Stimulated activated naive CD8-positive, alpha-beta T cell treated with anti-CD3 and anti-CD28 coated beads, Interleukin-15, Interleukin-2, amounts not matched to agents 100 ng/mL and 50 ng/mL, for 24 hours (primary cell): Measurements from ENCODE around the gene KTI12.
"Not testable (repeated sequence)": the region's sequence is repeated elsewhere in the genome, so short reads cannot be mapped to it uniquely, and the experiment has no call there.

Experiments
- H3K27ac Mint-ChIP-seq: one replicate; pipeline ENCODE4 v1.8.0; 2021; ENCODE audit warnings: mild to moderate bottlenecking, mixed read lengths
- H3K27me3 Mint-ChIP-seq: one replicate; pipeline ENCODE4 v1.8.0; 2021; ENCODE audit warnings: mixed read lengths
- H3K36me3 Mint-ChIP-seq: one replicate; pipeline ENCODE4 v1.8.0; 2021; ENCODE audit warnings: low read depth, mixed read lengths
- H3K4me1 Mint-ChIP-seq: one replicate; pipeline ENCODE4 v1.8.0; 2021; ENCODE audit warnings: low read depth, mixed read lengths
- H3K4me3 Mint-ChIP-seq: one replicate; pipeline ENCODE4 v1.8.0; 2021; ENCODE audit warnings: mild to moderate bottlenecking, mixed read lengths
- H3K9me3 Mint-ChIP-seq: one replicate; pipeline ENCODE4 v1.8.0; 2021; ENCODE audit warnings: mixed read lengths

Gene KTI12

GRCh38 chr1:52033190-52034049 is at the start of gene KTI12:
TSS of gene KTI12 (minus strand) at chr1:52033810. CDS start at chr1:52033761, 49 bp downstream.
- Mint-ChIP-seq H3K27me3 (no peaks in the 10 kb centered on the region), H3K36me3 (peaks cover 37% of the 10 kb centered on the region), H3K27ac (peak within 1 kb of the TSS; percentile 92), H3K9me3 (no peaks in the 10 kb centered on the region), H3K4me1 (peaks cover 28% of the 10 kb centered on the region), H3K4me3 (peak within 1 kb of the TSS; percentile 92)

GRCh38 chr1:52080014-52080415 is 46.4 kb upstream of the KTI12 start:
- H3K4me3 Mint-ChIP-seq, result no peak overlapping the region
- peaks cover 13% of the 10 kb centered on the region for H3K36me3 Mint-ChIP-seq
- H3K27ac Mint-ChIP-seq, result no peak overlapping the region
- H3K27me3 Mint-ChIP-seq, result no peaks in the 10 kb centered on the region
- no peaks in the 10 kb centered on the region for H3K9me3 Mint-ChIP-seq
- H3K4me1 Mint-ChIP-seq, result peaks cover 6% of the 10 kb centered on the region

GRCh38 chr1:52077277-52077676 is 43.7 kb upstream of the KTI12 start:
- H3K27me3 Mint-ChIP-seq, H3K27ac Mint-ChIP-seq: not testable (repeated sequence)
- peaks cover 17% of the 10 kb centered on the region for H3K36me3 Mint-ChIP-seq

GRCh38 chr1:52072291-52072690 is 38.7 kb upstream of the KTI12 start:
- H3K36me3 Mint-ChIP-seq, result peaks cover 38% of the 10 kb centered on the region
- no peaks in the 10 kb centered on the region for H3K27me3 Mint-ChIP-seq
- peaks cover 10% of the 10 kb centered on the region for H3K4me1 Mint-ChIP-seq
- no peaks in the 10 kb centered on the region for H3K9me3 Mint-ChIP-seq
- H3K27ac Mint-ChIP-seq, result no peak overlapping the region
- no peak overlapping the region for H3K4me3 Mint-ChIP-seq

More at GRCh38 chr1:52077277-52077676, 43.7 kb upstream of the KTI12 start:
- H3K4me1 Mint-ChIP-seq, H3K9me3 Mint-ChIP-seq, H3K4me3 Mint-ChIP-seq: not testable (repeated sequence)

- Mint-ChIP-seq H3K36me3 (peaks cover 49% of the 10 kb centered on the region), H3K4me3 (no peak overlapping the region)
Measured at GRCh38 chr1:52070704-52071103, 37.1 kb upstream of the KTI12 start.

GRCh38 chr1:52063192-52063591 is 29.6 kb upstream of the KTI12 start:
- H3K36me3 Mint-ChIP-seq, result peaks cover 65% of the 10 kb centered on the region
- H3K27me3 Mint-ChIP-seq, result no peaks in the 10 kb centered on the region
- no peak overlapping the region for H3K27ac Mint-ChIP-seq
- H3K9me3 Mint-ChIP-seq, result no peaks in the 10 kb centered on the region
- peaks cover 27% of the 10 kb centered on the region for H3K4me1 Mint-ChIP-seq
- no peak overlapping the region for H3K4me3 Mint-ChIP-seq

More at GRCh38 chr1:52070704-52071103, 37.1 kb upstream of the KTI12 start:
- Mint-ChIP-seq H3K27ac (no peak overlapping the region), H3K4me1 (peaks cover 10% of the 10 kb centered on the region), H3K27me3 (no peaks in the 10 kb centered on the region), H3K9me3 (no peaks in the 10 kb centered on the region)

- Mint-ChIP-seq H3K27ac (no peak overlapping the region), H3K4me1 (peaks cover 42% of the 10 kb centered on the region), H3K4me3 (no peak overlapping the region), H3K9me3 (no peaks in the 10 kb centered on the region), H3K27me3 (no peaks in the 10 kb centered on the region), H3K36me3 (peaks cover 57% of the 10 kb centered on the region)
Measured at GRCh38 chr1:52060822-52061221, 27.2 kb upstream of the KTI12 start.

GRCh38 chr1:52059888-52060287 is 26.3 kb upstream of the KTI12 start:
- Mint-ChIP-seq H3K4me1 (peaks cover 42% of the 10 kb centered on the region), H3K4me3 (no peak overlapping the region), H3K27me3 (no peaks in the 10 kb centered on the region), H3K36me3 (peaks cover 53% of the 10 kb centered on the region), H3K27ac (no peak overlapping the region), H3K9me3 (no peaks in the 10 kb centered on the region)

- peak overlapping the region; percentile 22 for H3K4me3 Mint-ChIP-seq
- H3K27ac Mint-ChIP-seq, result no peak overlapping the region
- H3K36me3 Mint-ChIP-seq, result peaks cover 47% of the 10 kb centered on the region
- no peaks in the 10 kb centered on the region for H3K27me3 Mint-ChIP-seq
- no peaks in the 10 kb centered on the region for H3K9me3 Mint-ChIP-seq
- H3K4me1 Mint-ChIP-seq, result peaks cover 43% of the 10 kb centered on the region
Measured at GRCh38 chr1:52059321-52059720, 25.7 kb upstream of the KTI12 start.

GRCh38 chr1:52057876-52058415 is 24.3 kb upstream of the KTI12 start:
- Mint-ChIP-seq H3K27me3 (no peaks in the 10 kb centered on the region), H3K36me3 (peaks cover 46% of the 10 kb centered on the region), H3K27ac (peak overlapping the region; percentile 63), H3K4me1 (peaks cover 52% of the 10 kb centered on the region), H3K4me3 (peak overlapping the region; percentile 98), H3K9me3 (no peaks in the 10 kb centered on the region)

- H3K4me1 Mint-ChIP-seq, result peaks cover 59% of the 10 kb centered on the region
- peaks cover 46% of the 10 kb centered on the region for H3K36me3 Mint-ChIP-seq
- H3K27me3 Mint-ChIP-seq, result no peaks in the 10 kb centered on the region
- H3K9me3 Mint-ChIP-seq, result no peaks in the 10 kb centered on the region
- H3K4me3 Mint-ChIP-seq, result peak overlapping the region; percentile 98
- peak overlapping the region; percentile 63 for H3K27ac Mint-ChIP-seq
Measured at GRCh38 chr1:52057255-52057654, 23.6 kb upstream of the KTI12 start.

GRCh38 chr1:52056937-52057231 is 23.3 kb upstream of the KTI12 start:
- Mint-ChIP-seq H3K27me3 (no peaks in the 10 kb centered on the region), H3K36me3 (peaks cover 50% of the 10 kb centered on the region), H3K27ac (peak overlapping the region; percentile 96), H3K4me1 (peaks cover 62% of the 10 kb centered on the region), H3K9me3 (no peaks in the 10 kb centered on the region), H3K4me3 (peak overlapping the region; percentile 98)

- no peaks in the 10 kb centered on the region for H3K27me3 Mint-ChIP-seq
- peak within 1 kb of the TSS; percentile 98 for H3K4me3 Mint-ChIP-seq
- peaks cover 62% of the 10 kb centered on the region for H3K4me1 Mint-ChIP-seq
- no peaks in the 10 kb centered on the region for H3K9me3 Mint-ChIP-seq
- H3K36me3 Mint-ChIP-seq, result peaks cover 50% of the 10 kb centered on the region
- peak within 1 kb of the TSS; percentile 96 for H3K27ac Mint-ChIP-seq
Measured at GRCh38 chr1:52056163-52056936, 22.7 kb upstream of the KTI12 start, which contains the start of gene BTF3L4. TSS of gene BTF3L4 (plus strand) at chr1:52056295. CDS start at chr1:52059848, 3,553 bp downstream.

GRCh38 chr1:52055866-52056162 is 22.2 kb upstream of the KTI12 start:
- Mint-ChIP-seq H3K27ac (peak overlapping the region; percentile 96), H3K4me3 (peak overlapping the region; percentile 98), H3K4me1 (peaks cover 65% of the 10 kb centered on the region), H3K27me3 (no peaks in the 10 kb centered on the region), H3K9me3 (no peaks in the 10 kb centered on the region), H3K36me3 (peaks cover 50% of the 10 kb centered on the region)
